HTERT RPE-1 (cell line): Measurements from ENCODE around the gene VAMP5.
"Not testable (repeated sequence)": the region's sequence is repeated elsewhere in the genome, so short reads cannot be mapped to it uniquely, and the experiment has no call there.

ENCODE experiments used
- in situ Hi-C: fragments of 300-500 bp; cut with MboI; formaldehyde crosslinking; loops from 4 replicates; pipeline ENCODE4 v1.14.3; 2020; ENCODE audit warnings: low sequenced_read_pairs

VAMP5 gene

GRCh38 chr2:85549826-85550225, 34.4 kb upstream of the VAMP5 start:
- in situ Hi-C loops, result no loop called here

DNA sequence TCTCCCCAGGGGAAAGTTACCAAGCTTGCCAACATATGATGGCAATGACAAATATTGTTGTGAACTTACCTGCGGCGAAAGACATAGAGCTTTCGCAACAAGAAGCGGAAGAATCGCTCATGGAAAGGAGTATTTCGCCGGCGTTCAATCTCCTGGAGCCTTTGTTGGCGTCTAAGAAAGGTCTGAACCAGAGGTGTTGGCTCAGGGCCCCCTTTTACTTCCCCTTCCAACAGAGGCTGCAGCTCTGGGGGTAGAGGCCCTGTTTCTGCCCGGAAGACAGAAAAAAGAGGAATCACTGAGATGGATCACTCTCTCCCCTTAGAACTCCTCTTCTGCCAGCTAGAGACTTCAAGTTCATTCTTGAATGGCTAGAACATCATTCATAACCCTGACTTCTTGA, 33.7 kb upstream of the VAMP5 start:
- in situ Hi-C loops, result no loop called here

DNA sequence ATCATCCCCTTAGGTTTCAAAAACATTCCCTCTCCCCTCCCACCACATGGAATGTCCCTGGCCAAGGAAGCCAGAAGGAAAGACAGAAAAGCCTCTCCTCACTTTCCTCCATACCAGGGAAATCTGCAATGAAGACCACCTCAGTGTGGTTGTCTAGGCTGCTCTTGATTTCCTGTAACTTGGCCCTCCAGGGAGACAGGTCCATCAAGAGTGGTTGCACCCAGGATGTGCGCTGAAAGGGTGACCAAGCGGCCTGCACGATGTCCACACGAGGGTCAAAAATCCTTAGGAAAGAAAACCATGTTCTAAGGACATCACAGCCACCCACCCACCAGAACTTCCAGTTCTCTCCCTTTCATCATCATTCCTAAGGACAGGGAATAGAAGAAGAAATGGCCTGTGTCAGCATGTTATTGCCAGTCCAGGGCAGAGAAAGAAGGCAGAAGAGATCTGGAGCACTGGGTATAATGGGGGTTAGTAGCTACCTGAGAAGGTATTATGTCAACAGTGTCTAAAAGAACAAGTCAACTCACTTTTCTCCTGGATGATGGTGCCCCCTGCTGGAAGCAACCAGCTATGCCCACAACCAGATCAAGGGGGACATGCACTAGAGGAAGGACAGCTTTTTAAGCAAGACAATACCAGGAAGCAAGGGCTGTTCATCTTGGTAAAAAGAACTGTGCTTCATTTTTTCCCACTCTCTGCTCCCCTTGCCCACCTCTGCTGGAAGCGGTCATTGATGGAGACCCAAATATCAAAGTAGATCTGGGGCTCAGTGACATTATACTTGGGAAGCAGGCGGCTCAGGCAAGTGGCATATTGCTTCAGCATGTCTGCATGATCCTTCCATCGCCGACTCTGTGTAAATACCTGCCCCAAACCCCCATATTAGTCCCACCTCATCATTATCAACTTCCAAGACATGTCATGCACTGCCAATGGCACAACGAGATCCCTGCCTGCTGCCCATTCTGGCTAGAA, 32.2 kb upstream of the VAMP5 start:
- in situ Hi-C loops, result no loop called here

- in situ Hi-C loops, result no loop called here
These were observed 31.0 kb upstream of the VAMP5 start for GRCh38 chr2:85553184-85553583.

DNA sequence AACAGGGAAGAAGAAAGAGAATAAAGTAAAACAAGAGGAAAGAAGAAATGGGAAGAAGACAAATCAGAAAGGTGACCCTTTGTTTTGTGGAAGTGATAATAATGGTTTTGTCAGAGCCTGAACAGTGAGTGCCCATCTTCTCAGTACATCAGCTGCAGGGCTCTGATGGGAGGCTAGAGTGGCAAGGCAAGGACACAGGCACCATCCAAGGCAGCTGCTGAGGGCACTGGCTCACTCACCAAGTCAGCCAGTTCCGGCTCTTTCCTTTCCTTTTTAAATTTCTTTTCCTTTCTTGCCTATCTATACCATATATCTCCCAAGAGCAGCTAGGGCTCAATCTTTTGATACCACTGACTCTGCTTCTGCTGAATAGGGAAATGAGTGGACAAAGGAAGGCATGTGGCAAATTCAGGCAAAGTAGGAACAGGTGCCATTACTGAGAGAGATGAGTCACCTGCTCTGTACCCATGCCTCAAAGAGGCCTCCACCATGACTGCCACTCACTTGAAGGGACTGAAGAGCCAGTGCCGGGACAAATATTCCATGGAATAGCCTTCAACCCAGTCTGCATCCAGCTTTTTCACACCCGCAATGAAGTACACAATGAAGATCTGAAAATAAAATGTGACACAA, 29.1 kb upstream of the VAMP5 start:
- in situ Hi-C loops, result no loop called here

DNA sequence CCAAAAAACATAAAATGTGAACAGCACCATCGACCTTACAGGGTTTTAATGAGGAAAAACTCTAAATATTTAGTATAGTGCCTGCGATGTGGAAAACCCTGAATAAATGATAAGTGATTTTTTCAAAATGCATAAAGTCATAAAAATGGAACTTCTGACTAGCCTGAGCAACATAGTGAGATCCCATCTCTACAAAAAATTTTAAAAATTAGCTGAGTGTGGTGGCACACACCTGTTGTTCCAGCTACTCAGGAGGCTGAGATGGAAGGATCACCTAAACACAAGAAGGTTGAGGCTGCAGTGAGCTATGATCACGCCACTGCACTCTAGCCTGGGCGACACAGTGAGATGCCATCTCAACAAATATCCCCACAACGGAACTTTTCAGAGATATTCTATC, 27.1 kb upstream of the VAMP5 start:
- in situ Hi-C loops, result no loop called here

- in situ Hi-C loops, result no loop called here
These were observed 26.1 kb upstream of the VAMP5 start for GRCh38 chr2:85558160-85558559.

GRCh38 chr2:85560403-85560726, 23.9 kb upstream of the VAMP5 start:
- in situ Hi-C loops, result not testable (repeated sequence)

GRCh38 chr2:85560812-85561279, 23.4 kb upstream of the VAMP5 start:
- in situ Hi-C loops, result no loop called here

GRCh38 chr2:85561280-85562212, 22.7 kb upstream of the VAMP5 start, which contains the start of gene GGCX:
Gene GGCX, minus strand, starts transcription at chr2:85561493. Its CDS starts 65 bp downstream, at chr2:85561428.
- in situ Hi-C loops, result no loop called here

DNA sequence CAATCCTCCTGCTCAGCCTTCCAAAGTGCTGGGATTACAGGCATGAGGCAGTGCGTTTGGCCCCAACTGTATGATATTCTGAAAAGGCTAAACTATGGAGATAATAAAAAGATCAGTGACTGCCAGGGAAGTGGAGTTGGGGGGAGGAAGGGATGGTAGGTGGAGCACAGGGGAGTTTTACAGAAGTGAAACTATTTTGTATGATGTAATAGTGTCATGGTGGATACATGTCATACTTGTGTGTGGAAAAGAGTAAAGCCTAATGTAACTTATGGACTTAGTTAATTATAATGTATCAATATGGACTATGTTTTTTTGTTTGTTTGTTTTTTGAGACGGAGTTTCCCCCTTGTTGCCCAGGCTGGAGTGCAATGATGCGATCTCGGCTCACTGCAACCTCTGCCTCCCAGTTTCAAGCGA, 20.1 kb upstream of the VAMP5 start:
- in situ Hi-C loops, result no loop called here

DNA sequence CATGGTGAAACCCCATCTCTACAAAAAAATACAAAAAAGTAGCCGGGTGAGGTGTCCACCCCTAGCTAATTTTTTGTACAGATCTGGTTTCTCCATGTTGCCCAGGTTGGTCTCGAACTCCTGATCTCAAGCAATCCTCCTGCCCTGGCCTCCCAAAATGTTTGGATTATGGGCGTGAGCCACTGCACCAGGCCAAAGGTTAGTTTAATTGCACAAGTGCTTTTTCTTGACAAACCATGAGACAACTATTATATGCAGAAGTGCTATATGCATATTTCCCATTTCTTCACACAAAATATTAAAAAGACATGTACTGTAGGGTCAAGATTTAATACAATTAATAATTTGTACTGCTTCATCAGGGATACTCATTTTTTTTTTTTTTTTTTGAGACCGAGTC, 18.0 kb upstream of the VAMP5 start:
- in situ Hi-C loops, result no loop called here

DNA sequence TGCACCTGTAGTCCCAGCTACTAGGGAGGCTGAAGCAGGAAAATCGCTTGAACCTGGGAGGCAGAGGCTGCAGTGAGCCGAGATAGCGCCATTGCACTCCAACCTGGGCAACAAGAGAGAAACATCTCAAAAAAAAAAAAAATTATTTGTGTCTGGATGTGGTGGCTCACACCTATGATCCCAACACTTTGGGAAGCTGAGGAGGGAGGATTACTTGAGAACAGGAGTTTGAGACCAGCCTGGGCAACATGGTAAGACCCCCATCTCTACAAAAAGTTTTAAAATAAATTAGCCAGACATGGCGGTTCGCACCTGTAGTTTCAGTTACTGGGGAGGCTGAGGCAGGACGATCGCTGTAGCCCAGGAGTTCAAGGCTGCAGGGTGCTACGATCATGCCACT, 8.5 kb upstream of the VAMP5 start:
- in situ Hi-C loops, result no loop called here

DNA sequence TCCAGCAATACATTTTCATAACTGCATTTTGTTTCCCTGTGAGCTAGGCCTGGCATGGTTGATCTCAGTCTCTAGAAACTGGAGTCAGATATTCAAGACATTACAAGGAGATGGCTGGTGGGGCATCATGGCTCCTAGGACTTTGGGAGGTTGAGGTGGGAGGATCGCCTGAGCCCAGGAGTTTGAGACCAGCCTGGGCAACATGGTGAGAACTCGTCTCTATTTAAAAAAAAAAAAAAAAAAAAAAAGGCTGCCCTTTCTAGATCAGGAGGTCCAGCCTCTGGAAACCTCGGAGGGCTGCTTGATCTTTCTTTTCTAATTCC, 7.2 kb upstream of the VAMP5 start:
- in situ Hi-C loops, result no loop called here

- in situ Hi-C loops, result no loop called here
These were observed 6.6 kb upstream of the VAMP5 start, which contains the start of gene VAMP8 for GRCh38 chr2:85577386-85578242. Gene VAMP8, plus strand, starts transcription at chr2:85577586. Its CDS starts 61 bp downstream, at chr2:85577647.

DNA sequence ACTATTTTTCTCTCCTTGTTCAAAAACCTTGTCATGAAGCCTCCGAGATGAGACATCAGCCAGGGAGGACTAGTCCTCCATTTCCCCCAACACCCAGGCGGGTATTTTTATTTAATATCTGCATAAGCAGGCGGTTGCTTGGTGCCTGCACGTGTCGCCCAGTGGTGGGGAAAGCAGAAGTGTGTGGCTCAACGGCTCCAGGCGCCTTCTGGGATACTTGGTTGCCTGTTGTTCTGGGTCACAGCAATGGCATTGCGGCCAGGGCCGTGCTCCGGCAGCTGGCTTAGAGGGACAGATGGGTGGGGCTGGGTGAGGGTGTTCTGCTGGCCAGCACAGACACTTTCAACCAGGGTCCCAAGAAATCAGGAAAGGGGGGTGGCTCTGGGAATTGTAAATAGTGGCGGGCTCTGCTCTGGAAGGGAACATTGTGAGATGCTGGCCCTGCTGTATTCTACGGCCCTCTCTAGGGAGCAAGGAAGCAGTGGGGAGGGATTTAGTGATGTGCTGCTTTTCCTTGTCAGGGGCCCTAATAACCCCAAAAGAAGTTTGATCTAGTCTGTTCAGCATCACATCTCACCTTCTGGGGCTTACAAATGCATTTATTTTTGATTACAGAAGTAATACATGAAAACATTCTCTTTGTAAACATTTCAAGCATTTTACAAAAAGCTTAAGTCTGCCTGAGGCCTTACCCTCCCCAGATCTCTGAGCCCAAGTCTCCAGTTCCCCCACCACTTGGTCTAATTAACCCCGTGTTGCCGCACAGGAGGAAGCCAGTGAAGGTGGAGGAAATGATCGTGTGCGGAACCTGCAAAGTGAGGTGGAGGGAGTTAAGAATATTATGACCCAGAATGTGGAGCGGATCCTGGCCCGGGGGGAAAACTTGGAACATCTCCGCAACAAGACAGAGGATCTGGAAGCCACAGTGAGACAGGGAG, 5.7 kb upstream of the VAMP5 start:
- in situ Hi-C loops, result no loop called here

- in situ Hi-C loops, result no loop called here
These were observed 4.8 kb upstream of the VAMP5 start for GRCh38 chr2:85579266-85579935.

DNA sequence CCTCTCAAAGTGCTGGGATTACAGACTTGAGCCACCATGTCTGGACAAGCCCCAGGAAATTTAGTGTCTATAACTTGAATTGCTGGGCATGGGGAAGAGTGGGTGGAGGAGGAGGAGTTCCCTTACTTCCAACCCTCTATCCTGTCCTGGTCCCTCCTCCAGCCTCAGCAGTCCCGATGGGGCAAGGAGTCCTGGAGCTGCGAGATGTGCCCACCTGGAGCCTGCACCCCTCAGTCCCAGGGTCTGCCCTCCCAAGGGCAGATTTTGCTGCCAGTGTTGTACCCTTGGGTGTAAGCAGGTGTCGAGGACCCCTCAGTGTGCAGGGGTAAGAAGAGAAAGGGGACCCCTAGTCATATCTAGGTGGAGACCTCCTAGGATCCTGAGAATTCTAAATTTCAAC, 4.0 kb upstream of the VAMP5 start:
- in situ Hi-C loops, result no loop called here

DNA sequence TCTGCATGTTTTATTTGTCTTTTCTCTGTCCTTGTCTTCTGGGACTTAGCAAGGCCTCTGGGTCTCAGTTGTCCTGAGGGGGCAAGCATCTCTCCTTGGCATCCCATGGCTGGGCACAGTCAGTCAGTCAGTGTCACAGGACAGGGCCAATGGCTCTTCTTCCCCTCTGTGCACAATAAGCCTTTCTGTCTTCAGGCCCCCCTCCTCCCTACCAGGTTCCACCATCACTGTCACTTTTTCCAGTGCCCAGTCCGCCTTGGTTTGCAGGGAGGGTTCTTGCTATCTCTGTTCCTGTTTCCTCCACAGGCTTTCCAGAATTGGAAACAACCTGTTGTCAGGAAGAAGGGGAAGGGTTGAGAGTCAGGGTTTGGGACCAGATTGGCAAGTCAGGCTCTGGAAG, 1.7 kb upstream of the VAMP5 start:
- in situ Hi-C loops, result no loop called here
